Memory B cell (primary cell): ENCODE data around the gene TRPC6.
"Not testable (repeated sequence)": the region's sequence is repeated elsewhere in the genome, so short reads cannot be mapped to it uniquely, and the experiment has no call there.

Source experiments
- ATAC-seq: fragments of 150-1000 bp; cut with Tn5 transposase; 2 replicates; pipeline ENCODE4 v1.10.0; 2021; ENCODE audit warnings: low read depth, mild to moderate bottlenecking, moderate library complexity
- DNase-seq, 2 donors: peaks; one replicate each; pipeline ENCODE4 v3.0.0; 2022; ENCODE audit warnings: low spot score in 2 of 2
- H3K27ac Mint-ChIP-seq: one replicate; pipeline ENCODE4 v1.8.0; 2022; ENCODE audit warnings: mild to moderate bottlenecking, moderate library complexity, mixed read lengths
- H3K27me3 Mint-ChIP-seq: one replicate; pipeline ENCODE4 v1.8.0; 2022; ENCODE audit warnings: mixed read lengths
- H3K36me3 Mint-ChIP-seq: one replicate; pipeline ENCODE4 v1.8.0; 2022; ENCODE audit warnings: mild to moderate bottlenecking, mixed read lengths
- H3K4me1 Mint-ChIP-seq: one replicate; pipeline ENCODE4 v1.8.0; 2022; ENCODE audit warnings: mixed read lengths
- H3K4me3 Mint-ChIP-seq: one replicate; pipeline ENCODE4 v1.8.0; 2022; ENCODE audit warnings: mild to moderate bottlenecking, moderate library complexity, mixed read lengths
- H3K9me3 Mint-ChIP-seq: one replicate; pipeline ENCODE4 v1.8.0; 2022; ENCODE audit warnings: mixed read lengths

The TRPC6 gene

DNA sequence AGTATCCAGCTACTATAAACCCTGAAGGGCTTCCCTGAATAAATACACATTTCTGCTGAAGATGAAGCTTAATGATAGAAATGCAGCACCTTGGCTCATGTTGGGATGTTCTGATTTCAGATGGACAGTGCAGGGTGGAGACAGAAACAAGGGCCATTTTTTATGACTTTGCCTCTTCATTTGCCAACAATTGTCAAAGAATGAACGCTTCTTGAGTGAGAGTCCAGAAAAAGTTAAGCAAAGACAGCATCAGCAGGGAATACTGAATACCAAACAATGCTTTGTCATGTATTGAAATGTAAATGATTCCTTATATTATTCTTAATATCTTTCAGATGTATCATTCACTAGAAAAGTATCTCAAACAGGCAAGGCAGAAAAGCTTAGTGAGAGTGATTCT lies 84.9 kb downstream of the TRPC6 start:
- H3K27me3 Mint-ChIP-seq: no peaks in the 10 kb centered on the region

GRCh38 chr11:101497291-101497690 lies 86.5 kb downstream of the TRPC6 start:
- no peak for DNase-seq
- Mint-ChIP-seq H3K27me3 (no peaks in the 10 kb centered on the region), H3K27ac (no peak overlapping the region), H3K36me3 (no peaks in the 10 kb centered on the region), H3K4me1 (no peaks in the 10 kb centered on the region), H3K9me3 (peaks cover 1% of the 10 kb centered on the region), H3K4me3 (no peak overlapping the region)
- peak; percentile 51 for ATAC-seq

More for the DNA sequence above, 84.9 kb downstream of the TRPC6 start:
- Mint-ChIP-seq H3K27ac (no peak overlapping the region), H3K4me3 (no peak overlapping the region), H3K36me3 (no peaks in the 10 kb centered on the region), H3K4me1 (no peaks in the 10 kb centered on the region), H3K9me3 (peaks cover 1% of the 10 kb centered on the region)
- DNase-seq: no peak
- ATAC-seq: no peak

GRCh38 chr11:101487775-101488174 lies 96.0 kb downstream of the TRPC6 start:
- DNase-seq: no peak
- Mint-ChIP-seq H3K36me3 (no peaks in the 10 kb centered on the region), H3K4me3 (no peak overlapping the region), H3K4me1 (no peaks in the 10 kb centered on the region), H3K27me3 (no peaks in the 10 kb centered on the region), H3K27ac (no peak overlapping the region), H3K9me3 (no peaks in the 10 kb centered on the region)
- ATAC-seq: no peak

DNA sequence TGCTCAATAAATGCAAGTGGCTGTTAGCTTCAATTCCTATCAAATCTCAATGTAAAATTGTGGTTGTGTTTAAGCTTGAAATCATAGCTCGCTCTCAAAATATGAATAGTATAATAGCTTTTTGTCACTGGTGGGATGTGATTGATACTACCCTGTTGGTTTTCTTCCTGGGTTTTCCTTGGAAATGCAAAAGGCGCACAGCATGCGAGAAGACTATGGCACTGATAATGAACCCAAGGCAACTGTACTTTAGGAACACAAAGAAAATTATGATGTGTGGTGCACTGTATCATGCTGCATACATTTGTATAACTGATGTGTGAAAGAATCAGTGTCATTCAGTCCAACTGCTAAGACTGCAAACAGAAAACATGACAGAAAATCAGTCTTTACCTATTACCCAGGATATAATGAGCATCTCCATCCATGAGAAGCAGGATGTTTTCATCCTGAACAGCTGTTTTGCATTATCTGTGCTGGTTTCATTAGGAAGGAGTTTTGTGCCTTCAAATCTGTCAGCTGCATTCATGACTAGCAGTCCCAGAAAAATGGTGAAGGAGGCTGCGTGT lies 101.2 kb downstream of the TRPC6 start:
- DNase-seq: no peak
- Mint-ChIP-seq H3K27ac (no peak overlapping the region), H3K4me1 (no peaks in the 10 kb centered on the region), H3K27me3 (no peaks in the 10 kb centered on the region), H3K9me3 (no peaks in the 10 kb centered on the region), H3K36me3 (no peaks in the 10 kb centered on the region), H3K4me3 (no peak overlapping the region)
- no peak for ATAC-seq

DNA sequence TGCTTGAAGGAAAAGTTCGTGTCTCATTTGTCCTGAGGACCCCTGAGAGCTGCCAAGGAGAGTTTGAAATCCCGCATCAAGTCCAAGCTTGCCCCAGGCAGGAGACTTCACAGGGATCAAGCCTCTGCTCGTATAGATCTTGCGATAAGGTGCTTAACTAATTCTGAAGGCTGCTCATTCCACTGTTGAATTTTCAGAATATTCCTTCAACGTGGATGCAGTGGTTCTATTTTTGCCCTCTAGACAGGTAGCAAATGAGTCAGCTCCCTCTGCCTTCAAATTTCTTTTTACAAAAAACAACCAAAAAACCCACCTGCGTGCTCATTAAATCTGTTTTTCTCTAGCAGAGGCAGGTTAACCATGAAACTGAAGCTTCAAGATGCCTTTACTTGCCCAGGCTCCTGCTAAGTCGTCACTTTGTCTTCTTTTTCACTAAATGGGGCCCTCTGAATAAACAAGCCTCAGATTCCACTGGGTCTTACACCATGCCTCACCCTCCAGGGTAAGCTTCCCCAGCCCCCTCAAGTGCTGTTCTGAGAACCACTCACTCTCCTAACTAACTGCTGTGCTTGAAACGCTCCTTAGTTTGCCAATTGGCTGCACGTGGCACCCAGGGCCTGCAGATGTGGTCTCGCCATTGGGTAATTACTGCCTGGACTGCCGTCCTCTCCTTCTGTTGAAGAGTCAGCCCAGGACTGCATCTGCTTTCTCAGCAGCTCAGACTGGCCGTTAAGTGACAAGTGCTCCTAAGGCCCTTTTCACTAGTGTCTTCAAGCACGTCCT lies 105.0 kb downstream of the TRPC6 start:
- no peak for ATAC-seq

GRCh38 chr11:101477926-101478325 lies 105.9 kb downstream of the TRPC6 start:
- H3K4me3 Mint-ChIP-seq: no peak overlapping the region
- no peak overlapping the region for H3K27ac Mint-ChIP-seq
- ATAC-seq (no peak), DNase-seq (no peak)
- no peaks in the 10 kb centered on the region for H3K27me3 Mint-ChIP-seq
- no peaks in the 10 kb centered on the region for H3K36me3 Mint-ChIP-seq
- no peaks in the 10 kb centered on the region for H3K9me3 Mint-ChIP-seq
- H3K4me1 Mint-ChIP-seq: no peaks in the 10 kb centered on the region

More for the DNA sequence above, 105.0 kb downstream of the TRPC6 start:
- no peak for DNase-seq
- no peak overlapping the region for H3K27ac Mint-ChIP-seq
- H3K27me3 Mint-ChIP-seq: no peaks in the 10 kb centered on the region
- no peaks in the 10 kb centered on the region for H3K4me1 Mint-ChIP-seq
- no peak overlapping the region for H3K4me3 Mint-ChIP-seq
- no peaks in the 10 kb centered on the region for H3K36me3 Mint-ChIP-seq
- H3K9me3 Mint-ChIP-seq: no peaks in the 10 kb centered on the region

- ATAC-seq: no peak
- Mint-ChIP-seq H3K4me1 (no peaks in the 10 kb centered on the region), H3K27ac (no peak overlapping the region), H3K27me3 (no peaks in the 10 kb centered on the region), H3K4me3 (no peak overlapping the region), H3K9me3 (no peaks in the 10 kb centered on the region), H3K36me3 (no peaks in the 10 kb centered on the region)
- DNase-seq: no peak
Observed at GRCh38 chr11:101476191-101476590, 107.6 kb downstream of the TRPC6 start.

GRCh38 chr11:101475699-101476098 lies 108.1 kb downstream of the TRPC6 start:
- H3K4me3 Mint-ChIP-seq: no peak overlapping the region
- H3K36me3 Mint-ChIP-seq: no peaks in the 10 kb centered on the region
- H3K9me3 Mint-ChIP-seq: no peaks in the 10 kb centered on the region
- ATAC-seq: no peak
- H3K27me3 Mint-ChIP-seq: no peaks in the 10 kb centered on the region
- H3K27ac Mint-ChIP-seq: no peak overlapping the region
- H3K4me1 Mint-ChIP-seq: no peaks in the 10 kb centered on the region
- no peak for DNase-seq

GRCh38 chr11:101474666-101475065 lies 109.1 kb downstream of the TRPC6 start:
- DNase-seq (no peak), ATAC-seq (no peak)
- H3K36me3 Mint-ChIP-seq: no peaks in the 10 kb centered on the region
- no peak overlapping the region for H3K4me3 Mint-ChIP-seq
- peaks cover 2% of the 10 kb centered on the region for H3K9me3 Mint-ChIP-seq
- peaks cover 2% of the 10 kb centered on the region for H3K27me3 Mint-ChIP-seq
- no peaks in the 10 kb centered on the region for H3K4me1 Mint-ChIP-seq
- no peak overlapping the region for H3K27ac Mint-ChIP-seq

GRCh38 chr11:101470881-101471520 lies 112.8 kb downstream of the TRPC6 start:
- no peak overlapping the region for H3K4me3 Mint-ChIP-seq

GRCh38 chr11:101470419-101470818 lies 113.4 kb downstream of the TRPC6 start:
- H3K27me3 Mint-ChIP-seq: peaks cover 2% of the 10 kb centered on the region
- no peak for ATAC-seq
- DNase-seq: no peak
- peaks cover 2% of the 10 kb centered on the region for H3K9me3 Mint-ChIP-seq
- H3K4me3 Mint-ChIP-seq: no peak overlapping the region
- no peaks in the 10 kb centered on the region for H3K36me3 Mint-ChIP-seq
- no peaks in the 10 kb centered on the region for H3K4me1 Mint-ChIP-seq
- no peak overlapping the region for H3K27ac Mint-ChIP-seq

More at GRCh38 chr11:101470881-101471520, 112.8 kb downstream of the TRPC6 start:
- Mint-ChIP-seq H3K9me3 (peaks cover 2% of the 10 kb centered on the region), H3K4me1 (no peaks in the 10 kb centered on the region), H3K27ac (no peak overlapping the region), H3K27me3 (peaks cover 2% of the 10 kb centered on the region), H3K36me3 (no peaks in the 10 kb centered on the region)
- no peak for ATAC-seq
- DNase-seq: no peak

GRCh38 chr11:101466352-101466751 lies 117.5 kb downstream of the TRPC6 start:
- peaks cover 2% of the 10 kb centered on the region for H3K9me3 Mint-ChIP-seq
- no peaks in the 10 kb centered on the region for H3K36me3 Mint-ChIP-seq
- H3K27me3 Mint-ChIP-seq: peaks cover 2% of the 10 kb centered on the region
- H3K27ac Mint-ChIP-seq: no peak overlapping the region
- ATAC-seq: no peak
- no peak for DNase-seq
- H3K4me1 Mint-ChIP-seq: no peaks in the 10 kb centered on the region
- H3K4me3 Mint-ChIP-seq: no peak overlapping the region

- not testable (repeated sequence) for H3K27ac Mint-ChIP-seq, H3K36me3 Mint-ChIP-seq, H3K27me3 Mint-ChIP-seq, H3K4me1 Mint-ChIP-seq, H3K4me3 Mint-ChIP-seq, DNase-seq, ATAC-seq, H3K9me3 Mint-ChIP-seq
Observed at GRCh38 chr11:101464388-101464787, 119.4 kb downstream of the TRPC6 start.

GRCh38 chr11:101459020-101459419 lies 124.8 kb downstream of the TRPC6 start:
- no peaks in the 10 kb centered on the region for H3K27me3 Mint-ChIP-seq
- H3K4me1 Mint-ChIP-seq: no peaks in the 10 kb centered on the region
- no peaks in the 10 kb centered on the region for H3K36me3 Mint-ChIP-seq
- ATAC-seq (no peak), DNase-seq (no peak)
- H3K4me3 Mint-ChIP-seq: no peak overlapping the region
- H3K27ac Mint-ChIP-seq: no peak overlapping the region
- no peaks in the 10 kb centered on the region for H3K9me3 Mint-ChIP-seq
